Measurements from ENCODE around the gene KMT5B. TPM values are rescaled to one million over a fixed set of nuclear protein-coding genes. Genes with fewer than 3 reads are reported as not detected.

KMT5B gene
- total RNA-seq, 1 experiment from 2014 or later: 35.1 TPM

- CTCF ChIA-PET: no interaction called here
- Histone ChIP-seq H3K27me3 (ENCODE audit: insufficient read depth, low read length) (no peaks in the 10 kb centered on the region), H3K4me3 (replicated peaks in 1 of 2; ENCODE audit: low read depth in 1 of 2, low read length in 2 of 2) (no peak overlapping the region)
These were observed 63.7 kb downstream of the KMT5B start for GRCh38 chr11:68149417-68149816.

GRCh38 chr11:68148879-68149278 lies 64.2 kb downstream of the KMT5B start:
- no TSS peak for BruUV-seq (replicated peaks)
- Histone ChIP-seq H4K20me1 (ENCODE audit: insufficient read depth) (no peaks in the 10 kb centered on the region), H2AFZ (ENCODE audit: low read depth, low read length, poor library complexity, severe bottlenecking) (no peak overlapping the region), H3K4me2 (ENCODE audit: low read length) (no peak overlapping the region), H3K27me3 (ENCODE audit: insufficient read depth, low read length) (no peaks in the 10 kb centered on the region), H3K9me3 (ENCODE audit: control insufficient read depth in 1 of 2, insufficient read depth in 1 of 2, low read depth in 1 of 2, low read length in 2 of 2) (no peaks in the 10 kb centered on the region), H3K79me2 (ENCODE audit: insufficient read depth, low read length) (no peaks in the 10 kb centered on the region), H3K36me3 (ENCODE audit: control insufficient read depth in 1 of 2, insufficient read depth in 2 of 2, low read length in 2 of 2) (no peaks in the 10 kb centered on the region), H3K4me3 (replicated peaks in 1 of 2; ENCODE audit: low read depth in 1 of 2, low read length in 2 of 2) (no peak overlapping the region), H3K9ac (ENCODE audit: low read length) (no peak overlapping the region), H3K4me1 (ENCODE audit: control insufficient read depth in 1 of 2, insufficient read depth in 2 of 2, low read length in 2 of 2) (peaks cover 16 to 24% of the 10 kb centered on the region in 2 experiments; a peak in 3 of 4 replicates), H3K9me2 (ENCODE audit: insufficient read depth) (no peaks in the 10 kb centered on the region), H3K27ac (ENCODE audit: low read depth, low read length) (no peak overlapping the region)
- DNase-seq (ENCODE audit: low read depth, low spot score) (no peak), ATAC-seq (no peak)
- CTCF ChIA-PET: no interaction called here
- POLR2A ChIA-PET: no interaction called here
- RAD21 ChIA-PET (ENCODE audit: low non-redundant PET in 1 of 2, low total read pairs in 2 of 2, uncharacterized antibody in 2 of 2, unreplicated experiment in 2 of 2): no interaction called here
- TF ChIP-seq SRF (IDR thresholded peaks at IDR 0.05; ENCODE audit: low read depth) (no peak), YY1 (IDR thresholded peaks at IDR 0.05; ENCODE audit: extremely low read depth, insufficient replicate concordance, low read depth, low read length) (no peak), SP1 (IDR thresholded peaks at IDR 0.05; ENCODE audit: low read depth) (no peak), ELF1 (IDR thresholded peaks at IDR 0.05; ENCODE audit: borderline replicate concordance, low read depth) (no peak), MAX (IDR thresholded peaks at IDR 0.05) (no peak), ZNF274 (IDR thresholded peaks at IDR 0.05; ENCODE audit: low read depth, low read length) (no peak), CTCF (IDR thresholded peaks at IDR 0.05 in 2 of 3, conservative IDR thresholded peaks at IDR 0.05 in 1 of 3; ENCODE audit: borderline replicate concordance in 1 of 3, insufficient read depth in 1 of 3, low read depth in 2 of 3, low read length in 2 of 3) (no peak), CEBPB (IDR thresholded peaks at IDR 0.05; ENCODE audit: low read depth) (no peak), ZBTB33 (IDR thresholded peaks at IDR 0.05; ENCODE audit: extremely low read depth, insufficient replicate concordance, low read length) (no peak), EZH2phosphoT487 (IDR thresholded peaks at IDR 0.05; ENCODE audit: borderline replicate concordance) (no peak), FOSL1 (IDR thresholded peaks at IDR 0.05; ENCODE audit: low read depth) (no peak), RAD21 (IDR thresholded peaks at IDR 0.05; ENCODE audit: low read depth) (no peak)
- intact Hi-C loops (cut with micrococcal nuclease): no loop called here

More at GRCh38 chr11:68149417-68149816, 63.7 kb downstream of the KMT5B start:
- H3K4me2 ChIP-seq (ENCODE audit: low read length): no peak overlapping the region
- H3K9me2 ChIP-seq (ENCODE audit: insufficient read depth): no peaks in the 10 kb centered on the region
- TF ChIP-seq CEBPB (IDR thresholded peaks at IDR 0.05; ENCODE audit: low read depth) (no peak), SIN3A (IDR thresholded peaks at IDR 0.05; ENCODE audit: low read depth) (no peak), SP1 (IDR thresholded peaks at IDR 0.05; ENCODE audit: low read depth) (no peak), EZH2 (IDR thresholded peaks at IDR 0.05) (no peak), ZNF274 (IDR thresholded peaks at IDR 0.05; ENCODE audit: low read depth, low read length) (no peak), ELF1 (IDR thresholded peaks at IDR 0.05; ENCODE audit: borderline replicate concordance, low read depth) (no peak), ZFX (IDR thresholded peaks at IDR 0.05) (no peak), YY1 (IDR thresholded peaks at IDR 0.05; ENCODE audit: extremely low read depth, insufficient replicate concordance, low read depth, low read length) (no peak), RAD21 (IDR thresholded peaks at IDR 0.05; ENCODE audit: low read depth) (no peak), EZH2phosphoT487 (IDR thresholded peaks at IDR 0.05; ENCODE audit: borderline replicate concordance) (no peak), MAX (IDR thresholded peaks at IDR 0.05) (no peak)
- intact Hi-C loops (cut with micrococcal nuclease): no loop called here
- ChIA-PET RAD21 (ENCODE audit: low non-redundant PET in 1 of 2, low total read pairs in 2 of 2, uncharacterized antibody in 2 of 2, unreplicated experiment in 2 of 2) (no interaction called here), POLR2A (no interaction called here)
- ATAC-seq: no peak
- no peaks in the 10 kb centered on the region for H3K36me3 ChIP-seq (ENCODE audit: control insufficient read depth in 1 of 2, insufficient read depth in 2 of 2, low read length in 2 of 2)
- H3K9me3 ChIP-seq (ENCODE audit: control insufficient read depth in 1 of 2, insufficient read depth in 1 of 2, low read depth in 1 of 2, low read length in 2 of 2): no peaks in the 10 kb centered on the region
- H4K20me1 ChIP-seq (ENCODE audit: insufficient read depth): no peaks in the 10 kb centered on the region
- H3K79me2 ChIP-seq (ENCODE audit: insufficient read depth, low read length): no peaks in the 10 kb centered on the region
- no TSS peak for BruUV-seq (replicated peaks)
- no peak overlapping the region for H3K27ac ChIP-seq (ENCODE audit: low read depth, low read length)
- H3K4me1 ChIP-seq (ENCODE audit: control insufficient read depth in 1 of 2, insufficient read depth in 2 of 2, low read length in 2 of 2): peaks cover 16 to 24% of the 10 kb centered on the region in 2 experiments; a peak in 3 of 4 replicates
- no peak overlapping the region for H2AFZ ChIP-seq (ENCODE audit: low read depth, low read length, poor library complexity, severe bottlenecking)
- DNase-seq (ENCODE audit: low read depth, low spot score): no peak
- no peak overlapping the region for H3K9ac ChIP-seq (ENCODE audit: low read length)

Measured in HCT116 (cell line).